GM21515 (cell line): ENCODE results near the gene CENPQ.
A peak's percentile ranks its signal among the peaks of the same experiment; 100 is the strongest.
"Not testable (repeated sequence)": the region's sequence is repeated elsewhere in the genome, so short reads cannot be mapped to it uniquely, and the experiment has no call there.

Experiments used
- ATAC-seq: cut with Tn5 transposase; IDR thresholded peaks from one replicate; pipeline ENCODE4 v1.9.1; 2021; ENCODE audit not compliant: unreplicated experiment

The CENPQ gene, protein sequence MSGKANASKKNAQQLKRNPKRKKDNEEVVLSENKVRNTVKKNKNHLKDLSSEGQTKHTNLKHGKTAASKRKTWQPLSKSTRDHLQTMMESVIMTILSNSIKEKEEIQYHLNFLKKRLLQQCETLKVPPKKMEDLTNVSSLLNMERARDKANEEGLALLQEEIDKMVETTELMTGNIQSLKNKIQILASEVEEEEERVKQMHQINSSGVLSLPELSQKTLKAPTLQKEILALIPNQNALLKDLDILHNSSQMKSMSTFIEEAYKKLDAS

DNA sequence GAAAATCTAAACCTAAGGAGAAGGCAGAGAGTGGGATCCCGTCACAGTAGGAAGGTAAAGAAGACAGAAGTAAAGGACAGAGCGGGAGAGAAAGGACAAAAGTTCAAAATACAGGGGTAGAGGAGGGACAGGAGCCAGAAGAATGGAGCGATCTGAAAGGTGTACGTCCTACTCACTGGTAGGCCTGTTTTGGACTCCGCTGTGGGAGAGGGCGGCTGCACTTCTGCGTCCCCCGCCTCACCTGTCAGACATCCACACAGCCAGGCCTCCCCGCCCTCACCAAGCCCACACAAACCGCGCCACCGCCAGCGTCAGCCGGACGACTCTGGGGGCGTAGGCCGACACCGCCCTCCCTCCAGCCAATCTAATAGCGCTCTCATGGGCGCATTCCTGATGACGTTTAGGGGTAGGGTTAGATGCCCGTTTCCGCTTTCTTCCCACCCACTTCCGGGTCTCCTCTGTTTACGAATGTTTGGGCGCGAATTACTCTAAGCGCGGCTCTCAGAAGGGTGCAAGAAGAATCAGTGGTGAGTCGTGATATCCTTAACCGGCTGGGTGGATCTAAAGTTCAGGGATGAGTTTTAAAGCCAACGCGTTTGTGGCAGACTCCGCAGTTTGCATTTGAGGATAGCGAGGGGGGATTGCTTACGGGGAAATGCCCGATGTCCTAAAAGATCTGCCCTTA lies at the start of gene CENPQ, which contains the start of gene MMUT:
Gene CENPQ (plus strand): TSS at position 444 of the 685 bp plus-strand sequence. CDS start 6,807 bp downstream, outside the sequence.
Gene MMUT (minus strand): TSS at position 327 of the 685 bp plus-strand sequence. CDS start 3,787 bp downstream, outside the sequence.
- peak; percentile 99 for ATAC-seq

DNA sequence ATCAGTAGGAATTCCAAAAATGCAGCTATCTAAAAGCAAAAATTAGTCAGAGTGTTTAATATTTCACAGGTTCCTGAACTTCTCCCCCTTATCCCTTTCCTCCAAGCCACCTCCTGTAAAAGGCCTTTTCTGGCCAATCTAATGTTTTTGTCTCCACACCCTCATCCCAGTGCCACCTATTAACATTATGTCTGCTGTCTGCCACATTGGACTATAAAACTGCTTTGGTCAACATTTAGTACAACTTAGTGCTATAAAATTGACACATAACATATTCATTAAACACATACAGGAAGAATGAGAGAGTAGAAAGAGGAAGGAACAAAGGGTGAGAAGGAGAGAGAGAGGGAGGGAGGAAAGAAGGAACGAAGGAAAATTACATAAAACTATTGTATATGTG lies 47.8 kb upstream of the CENPQ start:
- ATAC-seq = no peak

DNA sequence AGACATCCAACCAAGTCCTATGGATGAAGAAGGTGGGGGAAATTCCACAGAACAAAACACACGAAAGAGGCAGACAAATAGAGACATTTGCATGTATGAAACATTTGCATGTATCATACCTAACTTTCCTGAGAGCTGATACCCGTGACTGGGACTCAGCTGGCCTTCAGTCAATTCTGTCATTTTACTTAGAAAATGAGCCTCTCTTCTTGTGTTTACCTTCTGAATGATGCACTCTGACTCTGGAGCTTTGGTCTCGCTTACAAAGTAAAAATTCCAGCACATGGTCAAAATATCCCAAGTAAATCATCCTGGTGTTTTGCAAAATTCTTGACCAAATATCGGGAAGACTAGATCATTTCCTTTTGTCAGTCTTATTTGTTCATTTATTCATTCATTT lies 47.0 kb upstream of the CENPQ start:
- ATAC-seq = no peak

DNA sequence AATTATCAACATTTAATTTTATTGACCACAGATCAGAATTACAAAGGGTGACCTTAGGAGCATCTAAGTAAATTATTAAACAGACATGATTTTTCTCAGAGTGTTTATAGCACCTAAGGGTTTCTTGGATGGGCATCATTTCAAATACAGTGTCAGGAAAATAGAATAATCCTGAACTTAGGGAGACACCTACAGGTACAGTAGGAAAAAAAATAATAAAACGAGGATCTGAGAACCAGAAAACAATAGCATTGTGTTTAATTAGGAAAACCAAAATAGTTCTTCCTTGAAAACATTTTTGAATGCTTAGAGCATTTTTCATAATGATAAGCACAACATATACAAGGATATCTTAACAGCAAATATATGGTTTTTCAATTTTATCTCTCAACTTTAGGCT lies 39.4 kb upstream of the CENPQ start:
- ATAC-seq = no peak

DNA sequence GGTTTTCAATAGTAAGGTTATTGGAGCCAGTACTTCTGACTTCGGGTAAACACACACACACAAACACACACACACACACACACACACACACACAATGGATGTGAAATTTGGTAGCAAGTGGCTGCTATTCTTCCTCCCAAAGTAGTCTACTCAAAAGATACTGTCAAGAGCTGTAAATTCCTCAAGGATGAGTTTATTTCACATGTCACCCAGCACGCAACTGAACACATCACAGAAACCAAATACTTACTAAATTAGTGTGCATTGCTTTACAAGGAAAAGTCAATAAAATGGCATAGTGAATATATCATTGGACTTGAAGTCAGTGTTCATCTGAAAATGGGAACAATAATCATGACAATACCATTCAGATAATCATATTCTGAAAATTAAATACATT lies 33.0 kb upstream of the CENPQ start:
- no peak for ATAC-seq

DNA sequence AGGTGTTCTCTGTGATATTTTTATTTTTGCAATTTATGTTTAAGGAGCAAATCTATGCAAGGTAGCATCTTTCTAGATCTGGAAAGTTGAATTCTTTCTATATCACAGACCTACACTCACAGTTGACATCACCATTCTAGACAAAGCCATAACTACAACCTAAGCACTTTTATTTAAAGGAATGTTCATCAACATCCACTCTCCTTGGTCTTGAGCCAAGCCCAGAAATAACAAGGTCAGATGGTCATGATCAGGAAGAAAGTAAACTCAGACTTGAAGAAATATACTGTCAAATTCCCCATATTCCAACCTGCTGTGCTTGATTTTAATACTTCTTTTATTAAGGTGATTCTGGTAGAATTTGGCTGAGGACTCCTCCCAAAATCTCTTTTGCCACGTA lies 32.3 kb upstream of the CENPQ start:
- no peak for ATAC-seq

DNA sequence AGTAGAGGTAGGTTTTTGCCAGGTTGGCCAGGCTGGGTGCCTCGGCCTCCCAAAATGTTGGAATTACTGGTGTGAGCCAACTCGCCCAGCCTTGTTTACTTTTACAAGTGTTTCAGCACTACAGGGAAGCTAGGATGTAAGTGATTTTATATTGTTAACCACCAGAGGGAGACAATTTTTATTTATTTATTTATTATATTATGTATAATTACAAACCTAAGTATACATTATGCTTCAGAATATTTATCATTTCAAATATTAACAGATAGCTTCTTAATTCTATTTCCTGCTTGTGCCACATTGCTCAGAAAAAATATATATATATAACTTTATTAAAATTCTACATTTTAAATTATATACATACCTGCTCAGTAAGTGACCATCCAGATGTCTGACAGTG lies 9.9 kb upstream of the CENPQ start:
- ATAC-seq = no peak

DNA sequence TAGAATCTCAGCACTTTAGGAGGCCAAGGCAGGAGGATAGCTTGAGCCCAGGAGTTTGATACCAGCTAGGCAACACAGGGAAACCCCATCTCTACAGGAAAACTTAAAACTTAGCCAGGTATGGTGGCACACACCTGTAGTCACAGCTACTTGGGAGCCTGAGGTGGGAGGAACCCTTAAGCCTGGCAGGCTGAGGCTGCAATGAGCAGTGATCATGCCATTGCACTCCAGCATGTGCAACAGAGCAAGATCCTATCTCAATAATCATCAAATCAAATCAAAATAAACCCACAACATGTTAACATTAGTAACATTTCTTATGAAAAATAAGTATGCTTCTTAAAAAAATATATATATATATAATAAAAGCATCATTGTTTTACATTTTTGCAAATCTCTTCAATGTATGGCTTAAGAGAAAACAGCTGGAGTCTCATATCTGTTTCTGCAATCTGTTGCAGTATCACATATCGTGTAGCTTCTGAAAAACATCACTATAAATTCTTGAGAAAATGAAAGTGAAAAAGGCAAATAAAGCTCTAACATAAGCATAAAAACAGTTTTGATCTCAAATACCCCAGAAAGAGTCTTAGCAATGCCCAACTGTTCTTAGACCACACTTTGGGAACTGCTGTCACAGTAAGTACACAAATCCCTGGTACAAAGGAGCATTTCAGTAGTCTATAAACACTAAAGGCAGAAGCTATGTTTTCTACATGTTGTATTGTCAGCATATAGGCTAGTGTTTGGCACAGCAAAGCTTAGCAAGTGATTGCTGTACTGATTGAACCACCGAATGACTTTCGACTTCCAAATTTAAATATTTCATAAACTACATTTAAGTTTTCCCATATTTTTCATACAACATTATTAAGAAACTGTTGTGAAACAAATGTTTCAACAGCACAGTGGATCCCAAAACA lies 8.1 kb upstream of the CENPQ start:
- peak; percentile 82 for ATAC-seq

DNA sequence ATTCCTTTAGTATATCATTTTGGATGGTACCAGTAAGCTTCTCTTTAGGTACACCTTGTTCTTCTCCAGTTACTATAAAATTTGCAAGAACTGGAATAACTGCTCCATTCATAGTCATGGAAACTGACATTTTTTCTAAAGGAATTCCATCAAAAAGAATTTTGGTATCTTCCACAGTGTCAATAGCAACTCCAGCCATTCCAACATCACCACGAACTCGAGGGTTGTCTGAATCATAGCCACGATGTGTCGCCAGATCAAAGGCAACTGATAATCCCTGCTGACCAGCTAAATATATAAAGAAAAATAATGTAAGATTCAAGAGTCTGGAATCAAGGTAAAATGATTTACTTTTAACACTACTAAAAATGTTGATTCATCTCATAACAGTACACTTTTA lies 5.4 kb upstream of the CENPQ start:
- no peak for ATAC-seq

DNA sequence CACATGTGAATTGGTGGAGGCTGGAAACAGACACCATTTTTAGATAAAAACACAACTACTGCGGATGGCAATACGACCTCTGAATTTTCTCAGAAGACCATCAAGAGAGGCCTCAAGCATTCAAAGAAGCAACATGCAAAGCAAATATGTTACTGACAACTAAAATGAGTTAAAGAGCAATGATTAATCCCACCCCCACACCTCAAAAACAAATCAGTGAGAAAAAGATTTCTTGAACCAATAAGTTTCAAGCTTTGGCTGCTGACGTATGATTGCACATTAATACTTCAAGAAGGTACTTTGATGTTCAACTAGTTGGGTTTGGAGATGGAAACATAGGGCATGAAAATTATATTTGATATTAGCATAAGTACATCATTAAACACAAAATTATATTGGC lies 1.1 kb upstream of the CENPQ start:
- no peak for ATAC-seq

DNA sequence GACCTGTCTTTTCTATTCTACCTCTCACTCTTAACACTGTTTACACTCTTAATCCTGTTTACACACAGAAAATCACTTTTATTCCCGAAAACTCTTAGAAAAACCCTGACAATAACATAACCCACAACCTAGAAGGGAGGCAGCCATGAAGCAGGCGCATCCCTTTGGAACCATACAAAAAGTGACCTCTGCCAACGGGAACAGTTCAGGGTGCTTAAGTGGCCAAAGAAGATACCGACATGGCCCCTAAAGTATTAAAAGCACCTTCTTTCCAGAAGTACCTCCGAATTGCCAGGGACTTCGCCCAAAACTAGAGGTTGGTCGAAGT lies 607 bp upstream of the CENPQ start:
- ATAC-seq = peak; percentile 4

DNA sequence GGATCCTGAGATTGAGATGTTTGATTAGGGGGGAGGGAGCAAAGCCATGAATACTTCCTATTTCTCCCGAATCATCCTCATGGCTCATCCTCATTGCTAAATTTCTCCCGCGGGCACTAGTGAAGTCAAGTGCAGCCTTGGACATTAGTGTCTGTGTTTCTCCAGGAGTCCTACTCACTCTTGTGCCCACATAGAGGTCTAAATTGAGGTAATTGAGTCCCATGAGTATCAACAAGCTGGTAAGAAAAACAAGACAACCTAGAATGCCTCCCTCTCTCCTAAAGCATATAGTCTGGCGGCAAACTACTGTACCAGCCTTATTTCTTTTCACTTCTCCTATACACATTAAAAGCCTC lies 420 bp downstream of the CENPQ start:
- peak; percentile 19 for ATAC-seq

DNA sequence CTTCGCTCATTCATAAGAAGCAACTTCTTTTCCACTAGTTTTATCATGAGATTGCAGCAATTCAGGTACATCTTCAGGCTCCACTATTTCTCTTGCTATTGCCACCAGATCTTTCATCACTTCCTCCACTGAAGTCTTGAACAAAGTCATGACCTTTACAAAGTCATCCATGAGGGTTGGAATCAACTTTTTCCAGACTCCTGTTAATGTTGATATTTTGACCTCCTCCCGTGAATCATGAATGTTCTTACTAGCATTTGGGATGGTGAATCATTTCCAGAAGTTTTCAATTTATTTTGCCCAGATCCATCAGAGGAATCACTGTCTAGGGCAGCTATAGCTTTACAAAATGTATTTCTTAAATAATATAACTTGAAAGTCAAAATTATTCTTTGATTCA lies 1.5 kb downstream of the CENPQ start:
- ATAC-seq = no peak

DNA sequence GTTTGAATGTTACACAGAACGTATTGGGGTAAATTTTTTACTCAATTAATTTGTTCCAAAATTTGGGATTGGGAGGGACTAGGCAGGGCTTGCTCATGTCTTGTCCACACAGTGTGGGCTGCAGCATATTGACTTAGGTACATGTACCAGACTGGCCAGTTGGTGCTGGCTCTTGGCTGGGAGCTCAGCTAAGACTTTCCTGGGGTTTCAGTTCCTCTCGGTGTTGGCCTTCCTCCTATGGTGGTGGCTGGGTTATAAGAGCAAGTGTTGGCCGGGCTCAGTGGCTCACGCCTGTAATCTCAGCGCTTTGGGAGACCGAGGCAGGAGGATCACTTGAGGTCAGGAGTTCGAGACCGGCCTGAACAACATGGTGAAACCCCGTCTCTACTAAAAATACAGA lies 4.9 kb downstream of the CENPQ start:
- no peak for ATAC-seq

DNA sequence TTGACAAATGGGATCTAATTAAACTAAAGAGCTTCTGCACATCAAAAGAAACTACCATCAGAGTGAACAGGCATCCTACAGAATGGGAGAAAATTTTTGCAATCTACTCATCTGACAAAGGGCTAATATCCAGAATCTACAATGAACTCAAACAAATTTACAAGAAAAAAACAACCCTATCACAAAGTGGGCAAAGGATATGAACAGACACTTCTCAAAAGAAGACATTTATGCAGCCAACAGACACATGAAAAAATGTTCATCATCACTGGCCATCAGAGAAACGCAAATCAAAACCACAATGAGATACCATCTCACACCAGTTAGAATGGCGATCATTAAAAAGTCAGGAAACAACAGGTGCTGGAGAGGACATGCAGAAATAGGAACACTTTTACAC lies 13.4 kb downstream of the CENPQ start:
- not testable (repeated sequence) for ATAC-seq

DNA sequence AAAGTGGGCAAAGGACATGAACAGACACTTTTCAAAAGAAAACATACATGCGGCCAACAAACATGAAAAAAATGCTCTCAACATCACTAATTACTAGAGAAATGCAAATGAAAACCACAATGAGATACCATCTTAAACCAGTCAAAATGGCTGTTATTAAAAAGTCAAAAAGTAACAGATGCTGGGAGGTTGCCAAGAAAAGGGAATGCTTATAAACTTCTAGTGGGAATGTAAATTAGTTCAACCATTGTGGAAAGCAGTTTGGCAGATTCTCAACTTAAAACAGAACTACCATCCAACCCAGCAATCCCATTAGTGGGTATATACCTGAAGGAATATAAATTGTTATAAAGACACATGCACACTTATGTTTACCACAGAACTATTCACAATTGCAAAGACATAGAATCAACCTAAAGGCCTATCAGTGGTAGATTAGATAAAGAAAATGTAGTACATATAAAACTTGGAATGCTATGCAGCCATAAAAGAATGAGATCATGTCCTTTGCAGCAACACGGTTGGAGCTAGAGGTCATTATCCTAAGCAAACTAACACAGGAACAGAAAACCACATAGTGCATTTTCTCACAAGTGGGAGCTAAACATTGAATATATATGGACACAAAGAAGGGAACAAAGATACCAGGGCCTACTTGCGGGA lies 16.3 kb downstream of the CENPQ start:
- no peak for ATAC-seq

DNA sequence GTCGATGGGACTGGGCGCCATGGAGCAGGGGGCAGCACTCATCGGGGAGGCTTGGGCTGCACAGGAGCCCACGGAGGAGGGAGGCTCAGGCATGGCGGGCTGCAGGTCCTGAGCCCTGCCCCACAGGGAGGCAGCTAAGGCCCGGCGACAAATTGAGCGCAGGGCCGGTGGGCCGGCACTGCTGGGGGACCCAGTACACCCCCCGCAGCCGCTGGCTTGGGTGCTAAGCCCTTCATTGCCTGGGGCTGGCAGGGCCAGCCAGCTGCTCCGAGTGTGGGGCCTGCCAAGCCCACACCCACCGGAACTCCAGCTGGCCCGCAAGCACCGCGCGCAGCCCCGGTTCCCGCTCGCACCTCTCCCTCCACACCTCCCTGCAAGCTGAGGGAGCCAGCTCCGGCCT lies 18.7 kb downstream of the CENPQ start:
- not testable (repeated sequence) for ATAC-seq

DNA sequence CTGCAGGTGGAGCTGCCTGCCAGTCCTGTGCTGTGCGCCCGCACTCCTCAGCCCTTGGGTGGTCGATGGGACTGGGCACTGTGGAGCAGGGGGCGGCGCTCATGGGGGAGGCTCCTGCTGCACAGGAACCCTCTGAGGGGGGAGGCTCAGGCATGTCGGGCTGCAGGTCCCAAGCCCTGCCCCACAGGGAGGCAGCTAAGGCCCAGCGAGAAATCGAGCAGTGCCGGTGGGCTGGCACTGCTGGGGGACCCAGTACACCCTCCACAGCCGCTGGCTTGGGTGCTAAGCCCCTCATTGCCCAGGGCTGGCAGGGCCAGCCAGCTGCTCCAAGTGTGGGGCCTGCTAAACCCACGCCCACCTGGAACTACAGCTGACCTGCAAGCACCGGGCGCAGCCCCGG lies 20.2 kb downstream of the CENPQ start:
- ATAC-seq = not testable (repeated sequence)

DNA sequence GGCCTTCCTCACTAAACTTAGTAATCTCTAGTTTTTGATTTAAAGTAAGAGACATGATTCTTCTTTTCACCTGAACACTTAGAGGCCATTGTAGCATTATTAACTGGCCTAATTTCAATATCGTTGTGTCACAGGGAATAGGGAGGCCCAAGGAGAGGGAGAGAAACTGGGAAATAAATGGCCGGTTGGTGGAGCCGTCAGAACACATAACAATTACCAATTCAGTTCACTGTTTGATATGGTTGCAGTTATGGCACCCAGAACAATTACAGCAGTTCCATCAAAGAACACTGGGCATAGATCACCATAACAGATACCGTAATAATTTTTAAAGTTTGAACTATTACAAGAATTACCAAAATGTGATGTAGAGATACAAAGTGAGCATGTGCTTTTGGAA lies 27.5 kb downstream of the CENPQ start:
- no peak for ATAC-seq

DNA sequence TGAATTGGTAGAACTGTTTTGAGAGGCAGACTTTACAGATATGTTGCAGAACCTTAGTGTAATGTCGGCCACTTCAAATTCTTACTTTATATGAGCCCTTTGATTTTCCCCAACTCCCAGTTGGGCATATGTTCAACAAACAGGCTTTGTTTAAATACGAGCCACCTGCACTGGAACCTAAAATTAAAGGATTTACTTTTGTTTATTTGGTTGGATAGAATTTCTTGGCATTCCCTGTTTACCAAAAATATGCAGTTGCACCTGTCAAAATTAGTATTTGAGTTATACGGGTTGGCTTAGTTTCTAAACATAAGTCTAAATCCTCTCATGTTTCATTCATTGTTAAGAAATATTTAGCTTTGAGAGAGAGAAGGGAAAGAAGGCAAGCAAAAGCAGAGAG lies 34.1 kb downstream of the CENPQ start:
- ATAC-seq = no peak

DNA sequence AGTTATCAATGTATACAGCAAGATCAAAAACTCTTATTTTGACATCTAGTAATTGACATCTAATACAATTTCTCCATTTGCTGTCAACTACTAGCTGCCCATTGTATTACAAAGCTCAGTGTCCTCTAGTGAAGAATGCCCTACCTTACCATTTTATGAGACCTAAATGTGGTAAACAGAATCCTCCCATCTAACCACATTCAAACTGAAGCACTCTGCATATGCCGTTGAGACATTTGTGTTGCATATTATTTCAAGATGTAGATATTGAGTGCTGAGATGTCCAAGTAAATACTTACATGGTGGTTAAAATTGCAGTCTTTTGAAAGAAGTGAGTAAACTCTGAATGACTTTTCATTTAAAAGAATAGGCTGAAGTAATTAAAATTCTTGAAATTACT lies 36.0 kb downstream of the CENPQ start:
- no peak for ATAC-seq
